Measurements from ENCODE around the gene RNF213. TPM values are rescaled to one million over a fixed set of nuclear protein-coding genes. Genes with fewer than 3 reads are reported as not detected.

The RNF213 gene
- polyA plus RNA-seq, 12 donors, result 27.9 to 64.9 (median 35.8) TPM; not detected in 1

DNA sequence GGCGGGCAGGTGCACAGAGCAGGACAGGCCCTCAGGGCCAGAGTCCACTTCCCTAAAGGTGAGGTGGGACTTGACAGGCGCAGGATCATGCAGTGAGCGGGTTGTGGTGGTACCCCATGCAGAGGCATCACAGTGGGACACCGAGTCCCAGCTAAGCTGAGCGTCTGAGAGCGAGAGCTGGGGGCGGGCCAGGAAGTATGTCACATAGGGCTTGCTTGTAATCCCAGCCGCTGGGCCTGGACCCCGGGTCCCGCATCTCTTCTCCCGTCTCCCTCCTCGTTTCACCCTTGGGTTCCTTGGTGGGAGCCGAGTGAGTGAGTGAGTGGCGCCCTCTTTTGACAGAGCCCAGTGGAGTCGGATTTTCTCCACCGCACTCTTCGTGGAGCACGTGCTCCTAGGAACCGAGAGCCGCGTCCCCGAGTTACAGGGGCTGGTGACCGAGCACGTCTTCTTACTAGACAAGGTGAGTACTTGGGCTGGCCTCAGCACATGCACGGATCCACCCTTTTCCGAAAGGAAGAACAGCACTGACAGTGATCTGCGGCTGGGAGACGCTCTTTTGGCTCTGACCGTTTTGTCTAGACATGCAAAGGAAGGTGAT is 103.5 kb downstream of the RNF213 start:
- DNase-seq, result no peak

DNA sequence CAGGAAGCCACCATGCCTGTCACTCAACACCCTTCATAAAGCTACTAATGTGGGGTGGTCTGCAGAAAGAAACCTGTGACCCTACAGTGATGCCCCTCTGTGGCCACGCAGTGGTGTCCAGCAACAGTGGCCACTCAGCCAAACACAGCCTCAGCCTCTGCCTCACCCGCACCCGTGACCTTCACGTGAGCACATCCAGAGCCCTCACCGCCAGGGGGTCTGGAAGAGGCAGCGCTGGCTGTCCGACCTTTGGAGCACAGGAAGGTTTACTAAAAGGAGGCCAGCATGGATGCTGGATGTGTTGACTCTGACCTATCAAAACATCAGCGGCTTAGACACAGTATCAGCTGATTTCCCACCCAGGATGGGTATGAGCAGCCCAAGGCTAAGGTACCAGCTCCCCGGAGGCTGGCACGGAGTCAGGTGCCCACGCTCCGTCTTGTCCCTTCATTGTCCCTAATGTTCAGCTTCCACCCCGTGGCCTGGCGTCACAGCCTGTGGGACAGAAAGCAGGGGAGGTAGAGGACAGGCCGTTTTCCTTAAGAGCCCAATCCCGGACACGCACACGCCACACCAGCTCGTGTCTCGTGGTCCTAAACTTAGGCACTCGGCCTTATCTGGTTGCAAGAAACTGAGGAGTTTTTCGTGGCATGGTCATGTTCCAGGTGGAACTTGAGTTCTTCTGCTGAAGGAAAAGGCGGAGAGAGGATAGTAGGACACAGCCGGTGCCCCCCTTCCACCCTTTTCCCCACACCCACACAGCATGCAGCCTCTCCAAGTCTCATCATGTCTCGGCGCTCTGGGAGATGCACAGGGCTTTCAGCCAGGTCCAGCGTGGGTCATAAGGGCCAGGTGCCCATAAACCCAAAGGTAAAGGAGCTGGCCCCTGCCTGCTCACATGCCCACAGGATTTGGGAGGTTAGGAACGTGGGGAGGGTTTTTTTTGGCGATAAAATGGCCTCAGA is 104.6 kb downstream of the RNF213 start:
- no peak for DNase-seq

GRCh38 chr17:80365983-80366382 is 105.3 kb downstream of the RNF213 start:
- DNase-seq, result no peak

- DNase-seq, result no peak
Observed at GRCh38 chr17:80367503-80367902, 106.9 kb downstream of the RNF213 start.

- no peak for DNase-seq
Observed at GRCh38 chr17:80371196-80371595, 110.5 kb downstream of the RNF213 start.

- DNase-seq, result no peak
Observed at GRCh38 chr17:80372456-80372855, 111.8 kb downstream of the RNF213 start.

GRCh38 chr17:80372922-80373570 is 112.4 kb downstream of the RNF213 start:
- no peak for DNase-seq

DNA sequence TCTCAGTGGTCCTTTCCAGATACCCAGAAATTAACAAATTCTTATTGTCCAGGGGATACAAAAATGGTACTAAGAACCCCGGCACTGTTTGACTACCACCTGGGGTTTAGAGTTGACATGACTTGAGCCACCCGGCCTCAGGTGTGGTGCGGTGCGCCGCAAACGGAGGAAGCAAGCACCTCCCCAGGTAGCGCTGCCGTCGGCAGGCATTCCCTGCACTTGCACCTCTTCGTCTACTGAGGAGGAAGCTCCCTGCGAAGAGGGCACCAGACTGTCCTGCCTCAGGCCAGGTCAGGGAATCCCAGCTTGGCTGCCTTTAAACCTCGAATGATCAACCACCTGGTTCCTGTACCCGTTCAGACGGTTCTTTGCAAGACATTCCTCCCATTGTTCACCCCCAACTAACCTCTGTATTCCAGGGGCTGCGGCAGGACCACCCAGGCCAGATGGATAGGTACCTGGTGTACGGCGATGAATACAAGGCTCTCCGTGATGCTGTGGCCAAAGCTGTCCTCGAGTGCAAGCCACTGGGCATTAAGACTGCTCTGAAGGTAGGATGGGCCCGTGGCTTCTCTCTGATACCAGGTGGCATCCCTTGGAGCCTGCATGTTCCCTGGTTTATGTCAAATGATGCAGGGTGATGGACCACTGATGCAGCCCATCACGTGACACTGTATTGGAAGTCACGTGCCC is 113.5 kb downstream of the RNF213 start:
- no peak for DNase-seq

- DNase-seq, result peak; percentile 48
Observed at GRCh38 chr17:80374732-80375585, 114.3 kb downstream of the RNF213 start.

DNA sequence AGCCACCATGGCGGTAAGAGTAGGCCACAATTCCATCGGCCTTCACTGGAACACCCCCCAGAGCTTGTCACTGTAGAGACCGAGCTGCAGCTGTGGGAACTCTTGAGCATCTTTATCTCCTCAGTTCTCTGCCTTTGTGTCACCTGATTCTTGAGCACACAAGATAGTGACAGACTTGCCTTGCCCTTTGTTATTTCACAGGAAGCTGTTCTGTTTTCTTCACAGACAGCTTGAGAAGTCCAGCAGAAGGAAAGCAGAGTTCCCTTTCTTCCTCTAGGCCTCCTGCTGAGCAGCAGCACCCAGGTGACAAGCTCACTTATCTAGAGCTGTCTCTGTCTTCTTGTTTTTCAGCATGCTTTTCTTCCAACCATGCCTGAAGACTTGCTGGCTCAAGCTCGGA is 115.9 kb downstream of the RNF213 start:
- no peak for DNase-seq

DNA sequence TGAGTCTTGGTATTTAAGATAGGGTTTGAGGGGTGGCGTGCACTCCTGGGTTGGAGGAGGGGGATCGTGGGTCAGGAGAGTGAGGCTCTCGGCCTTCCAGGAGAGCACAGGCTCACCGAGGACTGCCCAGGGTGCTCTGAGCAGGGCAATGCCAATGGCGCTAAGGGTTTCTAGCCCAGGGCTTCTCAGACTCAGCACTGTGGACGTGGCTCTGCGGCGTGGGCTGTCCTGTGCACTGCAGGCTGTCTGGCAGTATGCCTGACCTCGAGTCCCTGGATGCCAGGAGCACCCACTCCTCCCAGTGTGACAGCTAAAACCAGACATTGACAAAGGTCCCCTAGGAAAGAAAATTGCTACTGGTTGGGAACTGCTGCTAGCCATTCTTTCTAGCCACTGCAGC is 117.1 kb downstream of the RNF213 start:
- no peak for DNase-seq

- no peak for DNase-seq
Observed at GRCh38 chr17:80379348-80379747, 118.7 kb downstream of the RNF213 start.

DNA sequence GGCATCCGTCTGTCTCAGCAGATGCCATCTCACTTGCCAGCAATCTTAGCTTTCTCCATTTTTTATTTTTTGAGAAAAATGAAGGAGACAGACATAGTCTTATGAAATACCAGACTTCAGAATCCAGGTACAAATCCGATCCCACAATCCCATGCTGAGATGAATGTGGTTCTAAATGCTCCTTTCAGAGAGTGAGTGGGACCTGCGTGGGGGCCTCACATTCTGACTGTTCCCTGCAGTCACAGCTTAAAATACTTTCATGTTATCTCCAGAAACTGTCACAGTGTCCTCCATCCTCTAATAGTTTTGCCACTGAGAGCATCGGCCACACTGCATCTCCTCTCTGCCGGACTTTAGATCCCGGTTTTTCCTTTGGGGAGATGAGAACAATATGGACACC is 119.4 kb downstream of the RNF213 start:
- DNase-seq, result no peak

- DNase-seq, result no peak
Observed at GRCh38 chr17:80380555-80381002, 119.9 kb downstream of the RNF213 start.

GRCh38 chr17:80381416-80381923 is 120.8 kb downstream of the RNF213 start:
- DNase-seq, result no peak

DNA sequence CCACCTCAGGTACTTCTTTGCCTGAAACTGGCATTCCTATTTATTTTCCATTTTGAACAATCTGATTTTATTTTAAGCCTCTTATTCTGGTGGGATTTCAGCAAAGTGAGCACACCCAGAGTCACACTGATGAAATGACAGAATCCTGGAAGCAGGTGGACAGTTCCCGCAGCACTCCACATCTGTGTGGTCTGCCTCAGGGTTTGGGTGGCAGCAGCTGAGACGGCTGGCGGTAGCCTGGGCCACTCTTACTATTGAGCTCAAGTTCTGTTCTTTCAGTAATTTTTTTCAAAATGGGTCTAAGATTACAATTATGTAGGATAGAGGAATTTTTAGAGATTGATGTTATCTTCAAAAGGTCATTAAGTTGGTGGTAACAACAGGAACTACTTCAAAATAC is 121.8 kb downstream of the RNF213 start:
- no peak for DNase-seq

GRCh38 chr17:80382956-80383355 is 122.3 kb downstream of the RNF213 start:
- no peak for DNase-seq

- DNase-seq, result no peak
Observed at GRCh38 chr17:80384078-80384960, 123.7 kb downstream of the RNF213 start.

GRCh38 chr17:80385046-80385445 is 124.4 kb downstream of the RNF213 start:
- DNase-seq, result no peak

DNA sequence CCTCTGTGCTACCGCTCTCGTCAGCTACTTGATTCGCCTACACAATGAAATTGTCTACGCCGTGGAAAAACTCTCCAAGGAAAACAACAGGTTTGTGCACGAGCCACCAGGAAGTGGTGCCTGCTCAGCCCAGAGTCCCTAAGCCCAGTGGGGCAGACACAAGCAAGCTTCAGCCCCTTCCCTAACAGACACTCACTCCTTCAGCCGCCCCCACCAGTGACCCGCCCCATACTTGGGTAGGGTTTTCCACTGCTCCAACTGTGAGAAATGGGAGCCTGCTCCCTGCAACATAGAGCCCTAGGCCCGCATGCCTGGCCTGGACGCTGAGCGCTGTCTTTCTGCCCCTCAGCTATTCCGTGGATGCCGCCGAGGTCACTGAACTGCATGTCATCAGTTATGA is 125.7 kb downstream of the RNF213 start:
- no peak for DNase-seq
